Endothelial cell of umbilical vein (primary cell): ENCODE results near the gene EDRF1.

Experiments
- EZH2 ChIP-seq: IDR thresholded peaks from 2 replicates; pipeline ENCODE4 v1.6.1; 2012; ENCODE audit warnings: borderline replicate concordance, low read depth, mild to moderate bottlenecking, moderate library complexity, low read length, inconsistent platforms; ENCODE audit not compliant: severe bottlenecking
- FOS ChIP-seq: IDR thresholded peaks from 2 replicates; pipeline ENCODE4 v1.6.1; 2011; ENCODE audit warnings: mild to moderate bottlenecking, low read length, moderate library complexity, borderline replicate concordance; ENCODE audit not compliant: insufficient read depth
- GATA2 ChIP-seq: IDR thresholded peaks from 2 replicates; pipeline ENCODE4 v1.7.0; 2011; ENCODE audit warnings: low read depth, mild to moderate bottlenecking, moderate library complexity, mixed read lengths, low read length; ENCODE audit not compliant: insufficient read length, insufficient read depth
- JUN ChIP-seq: IDR thresholded peaks from 2 replicates; pipeline ENCODE4 v1.6.1; 2011; ENCODE audit warnings: borderline replicate concordance, low read depth; ENCODE audit not compliant: insufficient read length, insufficient read depth
- MYC ChIP-seq: IDR thresholded peaks from one replicate; pipeline ENCODE4 v1.6.1; 2011; ENCODE audit warnings: mild to moderate bottlenecking, low read depth, low read length
- POLR2A ChIP-seq: IDR thresholded peaks from 2 replicates; pipeline ENCODE4 v1.6.1; 2012; ENCODE audit warnings: low read depth, mild to moderate bottlenecking, control low read depth, low read length
- POLR2AphosphoS5 ChIP-seq: IDR thresholded peaks from 2 replicates; pipeline ENCODE4 v1.6.1; 2012; ENCODE audit warnings: low read depth, mild to moderate bottlenecking, control low read depth, low read length, moderate library complexity; ENCODE audit not compliant: insufficient read depth
- TF ChIP-seq, protein P1 (sequence below), 2 donors: IDR thresholded peaks; 1 replicate in 1 of 2; 2 replicates in 1 of 2; pipeline ENCODE4 v1.5.1; 2011; ENCODE audit warnings: low read length in 2 of 2, mild to moderate bottlenecking in 2 of 2, moderate library complexity in 2 of 2, control low read depth in 1 of 2, inconsistent platforms in 1 of 2, low read depth in 1 of 2; ENCODE audit not compliant: insufficient read depth in 1 of 2; ENCODE audit errors: extremely low read depth in 1 of 2
- TF ChIP-seq, protein P2 (sequence below): IDR thresholded peaks from 2 replicates; pipeline ENCODE4 v1.6.1; 2011; ENCODE audit not compliant: insufficient read depth, insufficient read length

DNA sequence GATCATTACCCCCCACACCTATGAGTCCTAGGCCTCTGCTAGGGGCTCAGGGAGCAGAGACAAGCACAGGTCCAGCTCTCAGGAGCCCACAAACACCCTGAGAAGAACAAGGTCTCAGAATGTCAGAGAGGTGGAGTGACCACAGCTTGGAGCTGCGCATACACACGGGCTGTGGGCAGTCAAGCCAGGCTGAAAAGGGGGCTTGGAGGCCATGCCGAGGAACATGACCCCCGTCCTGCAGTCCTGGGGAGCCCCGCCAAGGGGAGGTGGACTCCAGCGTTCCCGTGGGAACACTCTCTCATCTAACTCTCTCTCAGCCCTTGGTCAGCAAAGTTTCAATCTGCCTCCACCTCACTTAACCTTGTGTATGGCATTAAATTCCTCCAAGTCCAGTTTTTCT, 63.9 kb downstream of the EDRF1 start:
- TF ChIP-seq POLR2A = no peak
- TF ChIP-seq, protein P1, sequence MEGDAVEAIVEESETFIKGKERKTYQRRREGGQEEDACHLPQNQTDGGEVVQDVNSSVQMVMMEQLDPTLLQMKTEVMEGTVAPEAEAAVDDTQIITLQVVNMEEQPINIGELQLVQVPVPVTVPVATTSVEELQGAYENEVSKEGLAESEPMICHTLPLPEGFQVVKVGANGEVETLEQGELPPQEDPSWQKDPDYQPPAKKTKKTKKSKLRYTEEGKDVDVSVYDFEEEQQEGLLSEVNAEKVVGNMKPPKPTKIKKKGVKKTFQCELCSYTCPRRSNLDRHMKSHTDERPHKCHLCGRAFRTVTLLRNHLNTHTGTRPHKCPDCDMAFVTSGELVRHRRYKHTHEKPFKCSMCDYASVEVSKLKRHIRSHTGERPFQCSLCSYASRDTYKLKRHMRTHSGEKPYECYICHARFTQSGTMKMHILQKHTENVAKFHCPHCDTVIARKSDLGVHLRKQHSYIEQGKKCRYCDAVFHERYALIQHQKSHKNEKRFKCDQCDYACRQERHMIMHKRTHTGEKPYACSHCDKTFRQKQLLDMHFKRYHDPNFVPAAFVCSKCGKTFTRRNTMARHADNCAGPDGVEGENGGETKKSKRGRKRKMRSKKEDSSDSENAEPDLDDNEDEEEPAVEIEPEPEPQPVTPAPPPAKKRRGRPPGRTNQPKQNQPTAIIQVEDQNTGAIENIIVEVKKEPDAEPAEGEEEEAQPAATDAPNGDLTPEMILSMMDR (IDR thresholded peaks at IDR 0.05; ENCODE audit: extremely low read depth in 1 of 2, insufficient read depth in 1 of 2, low read depth in 1 of 2, low read length in 2 of 2) = no peak
- no peak for TF ChIP-seq FOS
- TF ChIP-seq EZH2 = no peak
- no peak for TF ChIP-seq GATA2
- TF ChIP-seq POLR2AphosphoS5 = no peak
- no peak for TF ChIP-seq MYC
- TF ChIP-seq, protein P2, sequence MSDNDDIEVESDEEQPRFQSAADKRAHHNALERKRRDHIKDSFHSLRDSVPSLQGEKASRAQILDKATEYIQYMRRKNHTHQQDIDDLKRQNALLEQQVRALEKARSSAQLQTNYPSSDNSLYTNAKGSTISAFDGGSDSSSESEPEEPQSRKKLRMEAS = no peak
- no peak for TF ChIP-seq JUN
